PC-9 (cell line): ENCODE measurements around the gene PRCP.

ENCODE experiments used
- EZH2 ChIP-seq: fragments of 200-600 bp; sonication (generic); IDR thresholded peaks from 2 replicates; pipeline ENCODE4 v1.8.0; 2017; ENCODE audit warnings: antibody characterized with exemption, low read depth
- TF ChIP-seq, protein P1 (sequence below): fragments of 200-600 bp; sonication (generic); conservative IDR thresholded peaks from 2 replicates; pipeline ENCODE4 v1.6.1; 2017; ENCODE audit warnings: mixed run types, antibody characterized with exemption, mild to moderate bottlenecking, moderate library complexity

- TF ChIP-seq, protein P1, sequence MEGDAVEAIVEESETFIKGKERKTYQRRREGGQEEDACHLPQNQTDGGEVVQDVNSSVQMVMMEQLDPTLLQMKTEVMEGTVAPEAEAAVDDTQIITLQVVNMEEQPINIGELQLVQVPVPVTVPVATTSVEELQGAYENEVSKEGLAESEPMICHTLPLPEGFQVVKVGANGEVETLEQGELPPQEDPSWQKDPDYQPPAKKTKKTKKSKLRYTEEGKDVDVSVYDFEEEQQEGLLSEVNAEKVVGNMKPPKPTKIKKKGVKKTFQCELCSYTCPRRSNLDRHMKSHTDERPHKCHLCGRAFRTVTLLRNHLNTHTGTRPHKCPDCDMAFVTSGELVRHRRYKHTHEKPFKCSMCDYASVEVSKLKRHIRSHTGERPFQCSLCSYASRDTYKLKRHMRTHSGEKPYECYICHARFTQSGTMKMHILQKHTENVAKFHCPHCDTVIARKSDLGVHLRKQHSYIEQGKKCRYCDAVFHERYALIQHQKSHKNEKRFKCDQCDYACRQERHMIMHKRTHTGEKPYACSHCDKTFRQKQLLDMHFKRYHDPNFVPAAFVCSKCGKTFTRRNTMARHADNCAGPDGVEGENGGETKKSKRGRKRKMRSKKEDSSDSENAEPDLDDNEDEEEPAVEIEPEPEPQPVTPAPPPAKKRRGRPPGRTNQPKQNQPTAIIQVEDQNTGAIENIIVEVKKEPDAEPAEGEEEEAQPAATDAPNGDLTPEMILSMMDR = no peak
- no peak for TF ChIP-seq EZH2
Measured at GRCh38 chr11:82858133-82858532, 42.1 kb downstream of the PRCP start.
